ENCODE results near the gene TMEM167A. TPM values are rescaled to one million over a fixed set of nuclear protein-coding genes. Genes with fewer than 3 reads are reported as not detected.
A peak's percentile ranks its signal among the peaks of the same experiment; 100 is the strongest.

TMEM167A gene
- total and polyA plus RNA-seq, 12 donors, result 23.9 to 164 (median 86.1) TPM

GRCh38 chr5:83096660-83097339 lies 19.6 kb upstream of the TMEM167A start:
- Histone ChIP-seq H3K27me3 (no peaks in the 10 kb centered on the region), H3K4me1 (replicated peaks in 1 of 2) (peaks cover 0 to 15% of the 10 kb centered on the region in 2 donors), H3K27ac (no peak overlapping the region), H3K4me3 (no peak overlapping the region), H3K36me3 (replicated peaks in 1 of 2) (no peaks in the 10 kb centered on the region), H3K9me3 (replicated peaks in 1 of 3) (peaks cover 0 to 10% (median 0%) of the 10 kb centered on the region in 3 donors)
- 91 to 94% (median 93%) methylated on average over 2 of the region's 2 CpGs for WGBS, 4 donors
- intact Hi-C loops (cut with DNase I), result no loop called here
- no peak for DNase-seq
- TF ChIP-seq CTCF (IDR thresholded peaks at IDR 0.05), result no peak
- TF ChIP-seq POLR2A (IDR thresholded peaks at IDR 0.05), result no peak

GRCh38 chr5:83095957-83096539 lies 18.9 kb upstream of the TMEM167A start:
- Histone ChIP-seq H3K27ac (no peak overlapping the region), H3K27me3 (no peaks in the 10 kb centered on the region), H3K4me3 (no peak overlapping the region), H3K9me3 (replicated peaks in 1 of 3) (peaks cover 0 to 7% (median 0%) of the 10 kb centered on the region in 3 donors), H3K36me3 (replicated peaks in 1 of 2) (no peaks in the 10 kb centered on the region), H3K4me1 (replicated peaks in 1 of 2) (peaks cover 0 to 15% of the 10 kb centered on the region in 2 donors)
- 64 to 85% (median 73%) methylated on average over 3 to 6 of the region's 6 CpGs for WGBS, 4 donors
- DNase-seq, result peak in 5 of 7 donors; percentile 14 to 58 (median 34)
- intact Hi-C loops (cut with DNase I), result no loop called here
- TF ChIP-seq CTCF (IDR thresholded peaks at IDR 0.05), result no peak

GRCh38 chr5:83095163-83095956 lies 18.2 kb upstream of the TMEM167A start:
- Histone ChIP-seq H3K27ac (no peak overlapping the region), H3K4me1 (replicated peaks in 1 of 2) (peaks cover 0 to 15% of the 10 kb centered on the region in 2 donors), H3K36me3 (replicated peaks in 1 of 2) (no peaks in the 10 kb centered on the region), H3K9me3 (replicated peaks in 1 of 3) (peaks cover 0 to 4% (median 0%) of the 10 kb centered on the region in 3 donors), H3K27me3 (no peaks in the 10 kb centered on the region), H3K4me3 (no peak overlapping the region)
- no peak for DNase-seq
- 85 to 100% (median 93%) methylated on average over 2 to 3 of the region's 3 CpGs for whole genome bisulfite sequencing, 4 donors
- TF ChIP-seq POLR2A (IDR thresholded peaks at IDR 0.05), result no peak
- no peak for TF ChIP-seq CTCF (IDR thresholded peaks at IDR 0.05)
- intact Hi-C loops (cut with DNase I), result no loop called here

- Histone ChIP-seq H3K4me1 (replicated peaks in 1 of 2) (peaks cover 0 to 2% of the 10 kb centered on the region in 2 donors), H3K36me3 (replicated peaks in 1 of 2) (no peaks in the 10 kb centered on the region), H3K27me3 (no peaks in the 10 kb centered on the region), H3K4me3 (no peak overlapping the region), H3K27ac (no peak overlapping the region), H3K9me3 (replicated peaks in 1 of 3) (peaks cover 0 to 2% (median 0%) of the 10 kb centered on the region in 3 donors)
- TF ChIP-seq CTCF (IDR thresholded peaks at IDR 0.05) (no peak), POLR2A (IDR thresholded peaks at IDR 0.05) (no peak)
- DNase-seq, result no peak
- 96 to 99% (median 97%) methylated on average over 4 of the region's 4 CpGs for WGBS, 4 donors
- intact Hi-C loops (cut with DNase I), result no loop called here
Measured at GRCh38 chr5:83093692-83094091, 16.5 kb upstream of the TMEM167A start.
